ENCODE results near the gene LY86. TPM values are rescaled to one million over a fixed set of nuclear protein-coding genes. Genes with fewer than 3 reads are reported as not detected.

Gene LY86
- total RNA-seq, 2 experiments from 2014 or later, result 0.90 to 1.5 TPM

DNA sequence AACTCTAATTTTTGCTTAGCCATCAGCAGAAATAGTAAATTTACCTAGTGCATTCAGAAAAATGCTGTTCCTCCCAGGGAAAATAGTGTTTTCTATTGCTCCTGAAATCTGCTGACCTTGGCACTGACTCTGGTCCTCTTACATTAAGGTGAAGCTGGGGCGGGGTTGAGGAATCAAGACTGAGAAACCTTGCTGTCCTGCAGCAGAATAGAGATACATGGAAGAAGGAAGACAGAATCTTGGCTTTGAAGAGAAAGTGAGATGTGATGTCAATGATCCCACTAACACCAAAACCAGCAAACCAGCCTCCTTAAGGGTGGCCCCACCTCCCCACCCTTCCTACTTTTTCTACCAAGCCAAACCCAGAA, 840 bp upstream of the LY86 start:
- Mint-ChIP-seq H3K4me3 (peak overlapping the region; percentile 66), H3K9me3 (ENCODE audit: low read depth) (peaks cover 1% of the 10 kb centered on the region), H3K27ac (peak overlapping the region; percentile 89), H3K36me3 (ENCODE audit: low read depth) (peaks cover 4% of the 10 kb centered on the region), H3K4me1 (peaks cover 62% of the 10 kb centered on the region), H3K27me3 (no peaks in the 10 kb centered on the region)
- ATAC-seq (no peak), DNase-seq (no peak)
- CTCF ChIA-PET, result interaction anchor here (0.7 to 1.0 kb wide), 3 partner anchors 31 to 96 kb away, joined by 3 read pairs; no protein-coding TSS in a partner anchor
- intact Hi-C loops (cut with DNase I, micrococcal nuclease), result no loop called here
- POLR2A ChIA-PET, result no interaction called here

DNA sequence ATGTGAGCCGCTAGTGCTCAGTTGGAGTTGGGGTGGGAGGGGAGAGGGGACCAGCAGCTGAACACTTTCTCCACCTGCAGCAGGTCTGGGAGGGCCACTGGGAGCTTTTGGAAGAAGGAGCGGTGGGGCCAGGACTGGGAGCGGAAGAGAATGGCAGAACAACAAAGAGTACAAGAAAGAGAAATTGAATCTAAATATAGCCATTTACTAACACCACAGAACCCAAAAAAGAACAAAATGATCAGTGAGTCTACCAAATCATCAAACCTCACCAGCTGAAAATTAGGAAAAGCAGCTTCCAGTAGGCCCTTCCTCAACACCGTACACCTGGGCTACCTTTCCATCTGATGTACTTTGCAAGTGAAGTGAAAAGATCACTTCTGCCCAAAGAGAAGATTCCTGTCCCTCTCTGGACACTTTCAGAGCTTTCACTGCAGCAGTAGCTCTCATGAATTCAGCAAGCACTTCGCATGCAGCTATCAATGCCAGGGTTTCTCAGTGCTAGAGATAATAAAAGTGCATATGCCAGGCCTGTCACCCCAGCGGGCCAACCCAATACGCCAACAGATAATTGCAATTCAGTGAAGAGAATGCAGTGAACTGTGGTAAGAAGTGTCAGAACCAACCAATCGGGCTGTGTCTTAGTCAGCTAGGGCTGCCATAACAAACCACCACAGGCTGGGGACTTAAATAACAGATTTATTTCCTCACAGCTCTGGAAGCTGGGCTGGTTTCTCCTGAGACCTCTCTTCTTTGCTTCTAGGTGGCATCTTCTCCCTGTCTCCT, 597 bp downstream of the LY86 start:
- ATAC-seq (peak; percentile 28), DNase-seq (peak; percentile 32)
- Mint-ChIP-seq H3K4me3 (peak overlapping the region; percentile 66), H3K27me3 (no peaks in the 10 kb centered on the region), H3K36me3 (ENCODE audit: low read depth) (peaks cover 4% of the 10 kb centered on the region), H3K9me3 (ENCODE audit: low read depth) (peaks cover 1% of the 10 kb centered on the region), H3K4me1 (peaks cover 64% of the 10 kb centered on the region), H3K27ac (peak overlapping the region; percentile 89)
- intact Hi-C loops (cut with DNase I, micrococcal nuclease), result no loop called here
- ChIA-PET CTCF (interaction anchor here (0.6 to 1.5 kb wide), 4 partner anchors 20 to 149 kb away, joined by 3 to 11 read pairs (median 4); no protein-coding TSS in a partner anchor), POLR2A (interaction anchor here (0.7 kb wide), 1 partner anchor 61 kb away, joined by 4 read pairs; no protein-coding TSS in a partner anchor)

DNA sequence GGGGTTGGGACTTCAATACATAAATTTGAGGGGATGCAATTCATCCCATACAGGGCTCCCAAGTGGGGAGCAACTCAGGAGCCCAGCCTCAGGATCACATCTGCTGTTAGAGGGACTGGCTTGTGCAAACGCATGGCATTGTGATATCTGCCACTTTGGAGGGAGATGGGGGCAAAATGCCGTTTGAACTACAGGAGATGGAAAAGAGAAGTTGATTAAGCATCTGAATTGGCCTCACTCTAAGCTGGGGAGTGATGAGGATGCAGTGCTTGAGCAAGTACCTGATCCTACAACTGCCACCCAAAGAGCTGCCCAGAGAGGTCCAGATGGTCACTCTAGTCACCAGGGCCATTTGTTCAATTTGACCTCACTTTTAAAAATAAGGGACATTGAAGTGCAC, 2.0 kb downstream of the LY86 start:
- ChIA-PET CTCF (interaction anchor here (0.8 kb wide), 1 partner anchor 107 kb away, joined by 3 read pairs; no protein-coding TSS in a partner anchor), POLR2A (no interaction called here)
- intact Hi-C loops (cut with DNase I, micrococcal nuclease), result no loop called here
- no peaks in the 10 kb centered on the region for H3K27me3 Mint-ChIP-seq
- DNase-seq (no peak), ATAC-seq (no peak)
- H3K4me3 Mint-ChIP-seq, result no peak overlapping the region
- H3K9me3 Mint-ChIP-seq (ENCODE audit: low read depth), result peaks cover 3% of the 10 kb centered on the region
- H3K36me3 Mint-ChIP-seq (ENCODE audit: low read depth), result peaks cover 4% of the 10 kb centered on the region
- H3K4me1 Mint-ChIP-seq, result peaks cover 62% of the 10 kb centered on the region
- H3K27ac Mint-ChIP-seq, result no peak overlapping the region

DNA sequence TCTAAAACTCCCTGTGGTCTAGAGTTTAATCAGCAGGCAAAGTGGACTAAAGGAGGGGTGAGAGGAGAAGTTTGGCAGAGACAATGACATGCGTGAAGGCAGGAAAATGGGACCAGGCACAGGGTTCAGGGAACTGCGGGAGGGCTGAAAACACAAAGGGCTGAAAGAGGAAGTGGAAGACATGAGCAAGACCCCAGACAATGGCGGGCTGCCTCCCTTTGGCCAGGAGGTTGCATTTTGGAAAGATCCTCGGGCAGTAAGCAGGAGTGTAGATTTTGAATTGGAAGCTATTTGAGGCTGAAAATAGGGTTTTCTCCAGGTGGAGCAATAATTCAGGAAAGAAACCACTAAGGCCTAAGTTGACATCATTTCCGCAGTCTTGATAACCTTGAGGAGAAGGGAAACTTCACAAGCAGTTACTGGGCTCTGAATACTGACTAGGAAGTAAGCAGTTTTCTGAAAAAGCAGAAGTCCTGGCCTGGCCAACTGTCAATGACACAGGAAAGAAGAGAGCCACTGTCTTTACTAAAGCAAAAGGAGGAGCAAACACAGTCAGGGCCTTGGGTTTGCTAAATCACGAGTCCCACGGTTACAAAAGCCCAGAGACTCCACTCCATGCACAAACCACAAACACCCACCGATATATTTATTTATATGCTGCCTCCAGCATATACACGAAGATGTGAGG, 3.4 kb downstream of the LY86 start:
- DNase-seq (no peak), ATAC-seq (no peak)
- ChIA-PET CTCF (no interaction called here), POLR2A (no interaction called here)
- H3K4me3 Mint-ChIP-seq, result no peak overlapping the region
- intact Hi-C loops (cut with DNase I, micrococcal nuclease), result no loop called here
- H3K9me3 Mint-ChIP-seq (ENCODE audit: low read depth), result peaks cover 3% of the 10 kb centered on the region
- H3K36me3 Mint-ChIP-seq (ENCODE audit: low read depth), result peaks cover 4% of the 10 kb centered on the region
- peaks cover 75% of the 10 kb centered on the region for H3K4me1 Mint-ChIP-seq
- H3K27ac Mint-ChIP-seq, result peak overlapping the region; percentile 11
- no peaks in the 10 kb centered on the region for H3K27me3 Mint-ChIP-seq

DNA sequence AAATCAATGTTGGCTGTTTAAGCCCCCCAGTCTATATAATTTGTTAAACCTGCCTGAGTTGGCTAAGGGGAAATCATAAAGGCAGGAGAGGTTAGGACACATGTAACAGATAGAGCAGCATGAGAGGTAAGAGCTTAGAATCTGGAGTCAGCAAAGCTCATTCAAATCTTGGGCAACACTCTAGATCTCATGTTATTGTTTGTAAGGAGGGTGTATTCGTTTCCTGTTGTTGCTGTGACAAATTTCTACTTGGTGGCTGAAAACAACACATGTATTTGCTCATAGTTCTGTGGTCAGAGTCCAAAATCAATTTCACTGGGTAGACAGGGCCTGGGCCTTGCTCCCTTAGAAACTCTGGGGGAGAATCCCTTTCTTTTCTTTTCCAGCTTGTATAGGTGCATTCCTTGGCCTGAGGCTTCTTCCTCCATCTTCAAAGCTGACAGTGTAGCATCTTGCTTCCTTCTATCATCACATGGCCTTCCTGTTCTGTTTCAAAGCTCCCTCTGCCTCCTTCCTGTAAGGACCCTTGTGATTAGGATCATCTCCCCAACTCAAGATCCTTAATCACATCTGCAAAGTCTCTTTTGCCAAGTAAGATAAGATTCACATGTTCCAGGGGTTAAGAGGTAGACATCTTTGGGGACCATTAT, 4.4 kb downstream of the LY86 start:
- peaks cover 68% of the 10 kb centered on the region for H3K4me1 Mint-ChIP-seq
- no peak overlapping the region for H3K4me3 Mint-ChIP-seq
- ATAC-seq (no peak), DNase-seq (no peak)
- H3K27me3 Mint-ChIP-seq, result no peaks in the 10 kb centered on the region
- CTCF ChIA-PET, result interaction anchor here (1.1 kb wide), 1 partner anchor 11 kb away, joined by 4 read pairs; no protein-coding TSS in a partner anchor
- intact Hi-C loops (cut with DNase I, micrococcal nuclease), result no loop called here
- peaks cover 4% of the 10 kb centered on the region for H3K36me3 Mint-ChIP-seq (ENCODE audit: low read depth)
- H3K27ac Mint-ChIP-seq, result no peak overlapping the region
- peaks cover 3% of the 10 kb centered on the region for H3K9me3 Mint-ChIP-seq (ENCODE audit: low read depth)
- POLR2A ChIA-PET, result no interaction called here

DNA sequence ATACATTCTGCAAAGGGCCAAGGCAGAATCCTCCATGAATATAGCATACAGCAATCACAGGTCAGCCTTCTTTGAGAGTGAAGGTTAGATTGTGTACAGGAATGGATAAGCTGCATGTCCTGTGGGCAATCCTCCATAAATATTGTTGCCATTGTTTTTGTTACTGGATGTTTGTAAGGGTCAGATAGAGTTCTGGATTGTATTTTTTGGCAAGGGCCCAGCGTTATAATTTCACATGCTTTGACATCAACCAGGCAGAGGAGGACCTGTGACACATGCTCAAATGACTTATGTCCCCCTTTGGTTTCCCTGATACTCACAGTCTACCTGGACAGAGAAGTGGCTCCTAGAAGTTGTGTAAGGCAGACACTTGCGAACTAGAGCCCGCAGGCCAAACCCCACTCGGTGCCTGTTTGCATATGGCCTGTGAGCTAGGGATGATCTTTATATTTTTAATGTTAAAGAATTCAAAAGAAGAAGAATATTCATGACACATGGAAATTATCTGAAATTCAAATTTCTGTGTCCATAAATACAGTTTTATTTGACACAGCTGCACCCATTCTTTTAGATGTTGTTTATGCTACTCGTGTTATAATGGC, 5.4 kb downstream of the LY86 start:
- intact Hi-C loops (cut with DNase I, micrococcal nuclease), result no loop called here
- ATAC-seq, result no peak
- peaks cover 58% of the 10 kb centered on the region for H3K4me1 Mint-ChIP-seq
- H3K27ac Mint-ChIP-seq, result no peak overlapping the region
- H3K9me3 Mint-ChIP-seq (ENCODE audit: low read depth), result peaks cover 3% of the 10 kb centered on the region
- H3K36me3 Mint-ChIP-seq (ENCODE audit: low read depth), result peaks cover 4% of the 10 kb centered on the region
- ChIA-PET POLR2A (no interaction called here), CTCF (interaction anchor here (1.1 kb wide), 1 partner anchor 10 kb away, joined by 4 read pairs; no protein-coding TSS in a partner anchor)
- DNase-seq, result no peak
- H3K4me3 Mint-ChIP-seq, result no peak overlapping the region
- no peaks in the 10 kb centered on the region for H3K27me3 Mint-ChIP-seq

DNA sequence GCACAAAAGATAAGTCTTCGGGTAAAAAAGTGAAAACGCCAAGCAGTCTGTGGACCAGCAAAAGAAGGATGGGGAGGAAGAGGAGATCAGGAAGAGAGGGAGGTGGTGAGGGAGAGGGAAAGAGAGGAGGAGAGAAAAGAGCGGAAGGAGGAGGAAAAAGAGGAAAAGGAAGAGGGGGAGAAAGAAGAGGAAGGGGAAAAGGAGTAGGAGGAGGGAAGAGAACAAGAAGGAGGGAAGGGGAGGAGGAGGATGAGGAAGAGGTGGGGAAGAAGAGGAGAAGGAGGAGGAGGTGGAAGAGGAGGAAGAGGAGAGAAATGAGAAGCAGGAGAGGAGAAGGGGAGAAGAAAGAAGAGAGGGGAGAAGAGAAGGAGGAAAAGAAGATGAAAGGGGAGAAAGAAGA, 6.5 kb downstream of the LY86 start:
- ATAC-seq (no peak), DNase-seq (no peak)
- Mint-ChIP-seq H3K4me3 (no peak overlapping the region), H3K27ac (no peak overlapping the region), H3K36me3 (ENCODE audit: low read depth) (peaks cover 4% of the 10 kb centered on the region), H3K9me3 (ENCODE audit: low read depth) (peaks cover 3% of the 10 kb centered on the region), H3K4me1 (peaks cover 54% of the 10 kb centered on the region), H3K27me3 (no peaks in the 10 kb centered on the region)
- ChIA-PET CTCF (no interaction called here), POLR2A (no interaction called here)
- intact Hi-C loops (cut with DNase I, micrococcal nuclease), result no loop called here

DNA sequence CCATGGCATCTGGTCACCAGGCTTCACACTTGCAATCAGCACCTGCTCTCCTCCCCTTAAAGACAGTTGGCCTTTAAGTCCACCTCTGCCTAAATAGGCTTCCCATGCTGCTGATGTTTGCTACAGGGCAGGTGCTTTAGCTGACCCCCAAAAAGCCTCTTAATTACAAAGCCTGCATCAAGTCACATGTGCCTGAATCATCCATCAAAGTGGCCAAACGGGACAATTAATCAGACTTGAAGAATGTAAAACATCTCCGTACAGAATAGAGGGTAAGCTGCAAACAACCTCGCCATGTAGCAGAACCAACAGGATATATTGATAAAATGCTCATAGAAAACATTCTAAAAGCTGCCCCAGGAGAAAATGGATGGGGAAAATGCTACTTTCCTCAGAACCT, 7.4 kb downstream of the LY86 start:
- H3K27ac Mint-ChIP-seq, result no peak overlapping the region
- no peak for DNase-seq
- no peak for ATAC-seq
- intact Hi-C loops (cut with DNase I, micrococcal nuclease), result no loop called here
- H3K27me3 Mint-ChIP-seq, result no peaks in the 10 kb centered on the region
- H3K9me3 Mint-ChIP-seq (ENCODE audit: low read depth), result peaks cover 3% of the 10 kb centered on the region
- CTCF ChIA-PET, result interaction anchor here (0.6 kb wide), 1 partner anchor 13 kb away, joined by 4 read pairs; no protein-coding TSS in a partner anchor
- H3K4me1 Mint-ChIP-seq, result peaks cover 50% of the 10 kb centered on the region
- H3K4me3 Mint-ChIP-seq, result no peak overlapping the region
- POLR2A ChIA-PET, result no interaction called here
- H3K36me3 Mint-ChIP-seq (ENCODE audit: low read depth), result peaks cover 4% of the 10 kb centered on the region

DNA sequence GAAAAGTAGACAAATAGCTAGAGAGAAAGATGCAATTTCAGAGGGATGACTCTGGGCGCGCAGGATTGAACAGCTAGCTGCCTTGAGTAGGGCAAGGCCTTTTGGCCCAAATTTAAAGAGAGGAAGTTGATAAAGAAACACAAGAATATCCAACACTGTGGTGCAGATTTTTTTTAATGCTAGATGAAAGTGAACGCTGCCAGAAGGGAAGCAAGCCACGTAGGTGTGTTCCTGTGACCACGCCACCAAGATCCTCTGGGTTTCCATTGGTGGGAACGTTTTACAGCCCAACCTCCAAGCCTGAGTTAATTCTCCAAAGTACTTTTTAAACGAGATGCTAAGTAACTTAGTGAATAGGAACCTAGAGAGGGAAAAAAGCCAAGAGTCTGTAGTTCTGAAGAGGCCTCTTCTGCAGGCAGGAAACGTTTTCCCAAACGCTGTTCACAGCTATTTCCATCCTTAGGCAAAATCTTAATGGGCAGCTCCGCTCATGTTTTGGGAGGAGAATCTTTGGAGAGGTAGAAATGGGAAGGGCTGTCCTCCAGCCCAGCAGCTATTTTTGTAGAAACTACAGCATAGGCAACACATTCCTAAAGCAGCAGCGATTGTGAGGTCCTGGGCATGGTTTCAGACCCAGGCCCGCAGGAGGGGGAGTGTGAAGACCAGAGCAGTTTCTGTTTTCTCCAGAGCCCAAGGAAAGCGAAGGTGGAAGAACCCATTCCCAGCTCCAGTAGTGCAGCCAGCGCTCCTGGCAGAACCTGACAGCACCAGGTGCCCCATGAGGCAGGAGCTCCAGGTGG, 8.2 kb downstream of the LY86 start:
- ChIA-PET POLR2A (interaction anchor here (0.6 kb wide), 1 partner anchor 531 kb away, joined by 3 read pairs; no protein-coding TSS in a partner anchor), CTCF (interaction anchor here (0.6 kb wide), 1 partner anchor 14 kb away, joined by 4 read pairs; no protein-coding TSS in a partner anchor)
- no peaks in the 10 kb centered on the region for H3K27me3 Mint-ChIP-seq
- ATAC-seq, result no peak
- H3K9me3 Mint-ChIP-seq (ENCODE audit: low read depth), result peaks cover 1% of the 10 kb centered on the region
- intact Hi-C loops (cut with DNase I, micrococcal nuclease), result no loop called here
- peaks cover 43% of the 10 kb centered on the region for H3K4me1 Mint-ChIP-seq
- no peak for DNase-seq
- H3K36me3 Mint-ChIP-seq (ENCODE audit: low read depth), result peaks cover 3% of the 10 kb centered on the region
- no peak overlapping the region for H3K4me3 Mint-ChIP-seq
- no peak overlapping the region for H3K27ac Mint-ChIP-seq

DNA sequence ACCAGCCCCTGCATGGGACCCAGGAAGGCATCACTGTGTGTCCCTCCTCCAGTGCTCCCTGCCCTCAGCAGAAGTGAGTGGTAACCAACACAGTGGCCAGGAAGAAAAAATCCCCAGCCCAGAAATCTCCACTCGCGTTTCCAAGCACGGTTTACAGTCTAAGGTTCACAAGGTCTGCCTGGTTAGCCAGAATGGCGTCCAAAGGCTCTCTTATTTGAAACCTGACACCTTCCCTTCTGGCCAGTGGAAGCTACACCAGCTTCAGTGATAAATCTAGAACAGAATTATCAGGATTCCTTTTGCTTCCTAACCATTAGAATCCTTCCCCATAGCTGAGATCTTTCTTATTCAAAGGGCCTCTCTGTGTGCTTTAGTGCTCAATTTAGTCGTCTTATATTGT, 9.2 kb downstream of the LY86 start:
- intact Hi-C loops (cut with DNase I, micrococcal nuclease), result no loop called here
- POLR2A ChIA-PET, result interaction anchor here (0.6 kb wide), 1 partner anchor 530 kb away, joined by 3 read pairs; no protein-coding TSS in a partner anchor
- no peaks in the 10 kb centered on the region for H3K27me3 Mint-ChIP-seq

More for the DNA sequence above, 9.2 kb downstream of the LY86 start:
- Mint-ChIP-seq H3K4me1 (peaks cover 34% of the 10 kb centered on the region), H3K36me3 (ENCODE audit: low read depth) (no peaks in the 10 kb centered on the region), H3K27ac (no peak overlapping the region), H3K4me3 (no peak overlapping the region), H3K9me3 (ENCODE audit: low read depth) (peaks cover 1% of the 10 kb centered on the region)
- DNase-seq, result no peak
- ATAC-seq, result no peak
- CTCF ChIA-PET, result interaction anchor here (0.6 kb wide), 1 partner anchor 43 kb away, joined by 4 read pairs; no protein-coding TSS in a partner anchor
